Smooth muscle cell (in vitro differentiated cells): Measurements from ENCODE around the gene SPTLC1. TPM values are rescaled to one million over a fixed set of nuclear protein-coding genes. Genes with fewer than 3 reads are reported as not detected.
"Not testable (repeated sequence)": the region's sequence is repeated elsewhere in the genome, so short reads cannot be mapped to it uniquely, and the experiment has no call there.

Source experiments
- DNase-seq: peaks from one replicate; lab custom pipeline; 2025; ENCODE audit not compliant: unreplicated experiment; lab: John Stamatoyannopoulos, UW
- H2AFZ ChIP-seq: fragments of 200-600 bp; sonication (generic); 2 replicates; pipeline ENCODE4 v1.6.0; 2016; ENCODE audit warnings: antibody characterized with exemption, low read depth, mild to moderate bottlenecking
- H3F3A ChIP-seq: fragments of 200-600 bp; sonication (generic); 2 replicates; pipeline ENCODE4 v1.6.0; 2017; ENCODE audit warnings: antibody characterized with exemption, low read depth
- H3K27ac ChIP-seq: fragments of 200-600 bp; sonication (generic); 2 replicates; pipeline ENCODE4 v1.5.1; 2016; ENCODE audit warnings: low read depth, mild to moderate bottlenecking
- H3K27me3 ChIP-seq: fragments of 200-600 bp; sonication (generic); 2 replicates; pipeline ENCODE4 v1.6.1; 2016; ENCODE audit warnings: low read depth, mild to moderate bottlenecking
- H3K36me3 ChIP-seq: fragments of 200-600 bp; sonication (generic); 2 replicates; pipeline ENCODE4 v1.5.1; 2016; ENCODE audit warnings: low read depth
- H3K4me1 ChIP-seq: fragments of 200-600 bp; sonication (generic); 2 replicates; pipeline ENCODE4 v1.5.1; 2016; ENCODE audit warnings: low read depth
- H3K4me2 ChIP-seq: fragments of 200-600 bp; sonication (generic); 2 replicates; pipeline ENCODE4 v1.6.0; 2016; ENCODE audit warnings: mild to moderate bottlenecking
- H3K4me3 ChIP-seq: fragments of 200-600 bp; sonication (generic); 2 replicates; pipeline ENCODE4 v1.5.1; 2016; ENCODE audit warnings: mild to moderate bottlenecking
- H3K79me2 ChIP-seq: fragments of 200-600 bp; sonication (generic); 2 replicates; pipeline ENCODE4 v1.6.0; 2016; ENCODE audit warnings: low read depth, mild to moderate bottlenecking
- H3K9ac ChIP-seq: fragments of 200-600 bp; sonication (generic); 2 replicates; pipeline ENCODE4 v1.6.0; 2016; ENCODE audit warnings: low read depth
- H3K9me3 ChIP-seq: fragments of 200-600 bp; sonication (generic); replicated peaks from 2 replicates; pipeline ENCODE4 v1.5.1; 2016; ENCODE audit warnings: low read depth
- H4K20me1 ChIP-seq: fragments of 200-600 bp; sonication (generic); 2 replicates; pipeline ENCODE4 v1.6.0; 2016; ENCODE audit warnings: low read depth
- CTCF ChIP-seq: fragments of 200-600 bp; sonication (generic); IDR thresholded peaks from 2 replicates; pipeline ENCODE4 v1.5.1; 2017; ENCODE audit warnings: borderline replicate concordance, mild to moderate bottlenecking, antibody characterized with exemption; ENCODE audit not compliant: insufficient read depth, poor library complexity, severe bottlenecking
- WGBS: methylation state at CpG from one replicate; pipeline ENCODE4 v1.1.7; 2016; ENCODE audit warnings: low lambda C conversion rate; 5-methylcytosine and 5-hydroxymethylcytosine counted together
- polyA plus RNA-seq: library from polyadenylated mRNA; unstranded; fragments of >200 nt; fragmentation: Nextera tagmentation; extraction: Ambion mirVana; gene quantifications from 2 replicates; pipeline ENCODE4 v1.2.1, GENCODE V29; 2016
- total RNA-seq: library from RNA; depleted of rRNA; stranded (reverse); fragments of >200 nt; gene quantifications from 2 replicates; pipeline ENCODE4 v1.2.3, GENCODE V29; 2014

Gene SPTLC1
- total and polyA plus RNA-seq, 2 experiments from 2014 or later = 75.6 to 168 TPM

DNA sequence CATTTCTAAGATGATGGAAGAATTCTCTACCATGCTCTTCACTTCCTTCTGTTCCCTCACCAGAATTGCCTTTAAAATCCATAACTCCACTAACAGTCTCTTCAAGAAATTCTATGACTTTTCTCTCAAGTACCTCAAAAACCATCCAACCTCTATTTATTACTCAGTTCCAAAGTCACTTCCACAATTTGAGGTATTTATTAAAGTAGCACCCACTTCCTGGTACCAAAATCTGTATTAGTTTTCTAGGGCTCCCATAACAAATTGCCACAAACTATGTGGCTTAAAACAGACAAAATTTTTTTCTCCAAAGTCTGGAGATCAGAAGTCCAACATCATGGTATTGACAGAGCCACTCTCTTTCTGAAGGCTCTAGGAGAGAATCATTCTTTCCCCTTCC lies 4.9 kb upstream of the SPTLC1 start:
- no peaks in the 10 kb centered on the region for H3K27me3 ChIP-seq
- no peak overlapping the region for H3K4me2 ChIP-seq
- H3K36me3 ChIP-seq = no peaks in the 10 kb centered on the region
- no peak overlapping the region for H3K4me3 ChIP-seq
- no peaks in the 10 kb centered on the region for H4K20me1 ChIP-seq
- no peak overlapping the region for H3K9ac ChIP-seq
- TF ChIP-seq CTCF = no peak
- H2AFZ ChIP-seq = no peak overlapping the region
- no peaks in the 10 kb centered on the region for H3K9me3 ChIP-seq
- H3K4me1 ChIP-seq = no peaks in the 10 kb centered on the region
- H3K79me2 ChIP-seq = peaks cover under 1% of the 10 kb centered on the region
- no peaks in the 10 kb centered on the region for H3F3A ChIP-seq
- H3K27ac ChIP-seq = no peak overlapping the region
- DNase-seq = no peak

GRCh38 chr9:92119586-92119985 lies 4.4 kb upstream of the SPTLC1 start:
- no peak for TF ChIP-seq CTCF
- no peak overlapping the region for H3K4me2 ChIP-seq
- H3K4me3 ChIP-seq = no peak overlapping the region
- no peaks in the 10 kb centered on the region for H4K20me1 ChIP-seq
- no peaks in the 10 kb centered on the region for H3K9me3 ChIP-seq
- H3K79me2 ChIP-seq = peaks cover 6% of the 10 kb centered on the region
- H3K27me3 ChIP-seq = no peaks in the 10 kb centered on the region
- no peak overlapping the region for H2AFZ ChIP-seq
- DNase-seq = no peak
- H3K27ac ChIP-seq = no peak overlapping the region
- no peaks in the 10 kb centered on the region for H3F3A ChIP-seq
- no peaks in the 10 kb centered on the region for H3K36me3 ChIP-seq
- WGBS = 73% methylated on average over 4 of the region's 4 CpGs
- H3K4me1 ChIP-seq = no peaks in the 10 kb centered on the region
- no peak overlapping the region for H3K9ac ChIP-seq

GRCh38 chr9:92108122-92108521 lies 7.1 kb downstream of the SPTLC1 start:
- WGBS = 97% methylated on average over 4 of the region's 4 CpGs
- Histone ChIP-seq H3F3A (no peaks in the 10 kb centered on the region), H3K4me3 (no peak overlapping the region), H4K20me1 (peaks cover 23% of the 10 kb centered on the region), H3K4me1 (no peaks in the 10 kb centered on the region), H3K79me2 (peaks cover 50% of the 10 kb centered on the region), H2AFZ (no peak overlapping the region), H3K9me3 (no peaks in the 10 kb centered on the region), H3K4me2 (no peak overlapping the region), H3K27me3 (no peaks in the 10 kb centered on the region), H3K36me3 (peaks cover 19% of the 10 kb centered on the region), H3K9ac (no peak overlapping the region), H3K27ac (no peak overlapping the region)
- no peak for TF ChIP-seq CTCF
- no peak for DNase-seq

GRCh38 chr9:92105446-92106225 lies 9.6 kb downstream of the SPTLC1 start:
- not testable (repeated sequence) for DNase-seq, H3K4me2 ChIP-seq, H3K4me3 ChIP-seq, H3K27ac ChIP-seq, H3K9me3 ChIP-seq, H3K27me3 ChIP-seq, H2AFZ ChIP-seq, H3F3A ChIP-seq, H3K4me1 ChIP-seq, H3K9ac ChIP-seq
- over 99% methylated on average over 36 of the region's 36 CpGs for WGBS
- Histone ChIP-seq H4K20me1 (peaks cover 22% of the 10 kb centered on the region), H3K36me3 (peaks cover 11% of the 10 kb centered on the region), H3K79me2 (peaks cover 37% of the 10 kb centered on the region)

GRCh38 chr9:92103601-92104000 lies 11.6 kb downstream of the SPTLC1 start:
- H3K4me2 ChIP-seq, H2AFZ ChIP-seq, H3K4me1 ChIP-seq, DNase-seq, H3K27ac ChIP-seq, H3K27me3 ChIP-seq, H3F3A ChIP-seq, H3K9me3 ChIP-seq, H3K4me3 ChIP-seq, H3K9ac ChIP-seq: not testable (repeated sequence)
- Histone ChIP-seq H4K20me1 (peaks cover 27% of the 10 kb centered on the region), H3K79me2 (peaks cover 40% of the 10 kb centered on the region), H3K36me3 (peaks cover 11% of the 10 kb centered on the region)
- 100% methylated on average over 11 of the region's 14 CpGs for WGBS
